Lung (tissue), 12 donors: ENCODE measurements around the gene TSC22D1. TPM values are rescaled to one million over a fixed set of nuclear protein-coding genes. Genes with fewer than 3 reads are reported as not detected.

Experiments
- ATAC-seq: fragments of 200-7000 bp; cut with Tn5 transposase; one replicate; pipeline ENCODE4 v1.9.1; 2020; ENCODE audit warnings: moderate number of reproducible peaks; ENCODE audit not compliant: insufficient read depth, low FRiP score
- DNase-seq, 3 donors: peaks; one replicate each; pipeline ENCODE4 v3.0.0-alpha.2; 2013 to 2017
- H3K27ac ChIP-seq, 2 donors: one replicate each; pipeline ENCODE4 v1.5.1; 2013; ENCODE audit warnings: mild to moderate bottlenecking in 2 of 2, moderate library complexity in 2 of 2, control low read depth in 1 of 2, inconsistent platforms in 1 of 2, low read depth in 1 of 2, low read length in 1 of 2
- H3K27me3 ChIP-seq, 3 donors: one replicate each; pipeline ENCODE4 v1.5.1; 2013; ENCODE audit warnings: low read length in 2 of 3; ENCODE audit not compliant: control insufficient read depth in 3 of 3, insufficient read depth in 3 of 3
- H3K36me3 ChIP-seq, 4 donors: one replicate each; pipeline ENCODE4 v1.5.1; 2013; ENCODE audit warnings: low read length in 4 of 4, mild to moderate bottlenecking in 1 of 4, moderate library complexity in 1 of 4; ENCODE audit not compliant: control insufficient read depth in 4 of 4, insufficient read depth in 4 of 4
- H3K4me1 ChIP-seq, 5 donors: one replicate each; pipeline ENCODE4 v1.5.1; 2013; ENCODE audit warnings: low read length in 5 of 5, mild to moderate bottlenecking in 2 of 5, moderate library complexity in 1 of 5; ENCODE audit not compliant: control insufficient read depth in 5 of 5, insufficient read depth in 5 of 5
- H3K4me3 ChIP-seq: one replicate; pipeline ENCODE4 v1.5.1; 2013; ENCODE audit warnings: mild to moderate bottlenecking, control low read depth, moderate library complexity
- H3K9ac ChIP-seq, 2 donors: one replicate each; pipeline ENCODE4 v1.5.1; 2013; ENCODE audit warnings: low read length in 2 of 2, control low read depth in 1 of 2; ENCODE audit not compliant: insufficient read depth in 1 of 2
- H3K9me3 ChIP-seq, 4 donors: one replicate each; pipeline ENCODE4 v1.5.1; 2013; ENCODE audit warnings: low read length in 3 of 4, mild to moderate bottlenecking in 1 of 4, moderate library complexity in 1 of 4; ENCODE audit not compliant: control insufficient read depth in 4 of 4, insufficient read depth in 3 of 4
- WGBS, 2 donors: extraction: QIAGEN DNeasy Blood & Tissue Kit; methylation state at CpG; one replicate each; pipeline ENCODE4 v1.1.7; 2013; 5-methylcytosine and 5-hydroxymethylcytosine counted together
- polyA plus RNA-seq, 2 donors: library from polyadenylated mRNA; stranded (reverse); fragments of 200-250 nt; gene quantifications; one replicate each; pipeline ENCODE4 v1.2.1, GENCODE V29; 2013
- total RNA-seq, 2 donors: library from RNA; depleted of rRNA in 1 of 2; stranded (reverse); fragments of >200 nt in 1 of 2; gene quantifications; one replicate each; pipeline ENCODE4 v1.2.1, GENCODE V29; 2014 to 2021
- TF ChIP-seq, protein P1 (sequence below): IDR thresholded peaks from 2 replicates; pipeline ENCODE4 v1.5.1; 2012; ENCODE audit warnings: mild to moderate bottlenecking; ENCODE audit errors: control extremely low read depth, extremely low read depth
- donor health status: control.
- donor health status: control.
- donor health status: Bipolar disorder and iron deficiency.
- donor health status: healthy.
- donor health status: DM: yes; HTN: yes; CAD: no.

TSC22D1 gene
- total and polyA plus RNA-seq, 4 donors: 77.0 to 179 (median 123) TPM

DNA sequence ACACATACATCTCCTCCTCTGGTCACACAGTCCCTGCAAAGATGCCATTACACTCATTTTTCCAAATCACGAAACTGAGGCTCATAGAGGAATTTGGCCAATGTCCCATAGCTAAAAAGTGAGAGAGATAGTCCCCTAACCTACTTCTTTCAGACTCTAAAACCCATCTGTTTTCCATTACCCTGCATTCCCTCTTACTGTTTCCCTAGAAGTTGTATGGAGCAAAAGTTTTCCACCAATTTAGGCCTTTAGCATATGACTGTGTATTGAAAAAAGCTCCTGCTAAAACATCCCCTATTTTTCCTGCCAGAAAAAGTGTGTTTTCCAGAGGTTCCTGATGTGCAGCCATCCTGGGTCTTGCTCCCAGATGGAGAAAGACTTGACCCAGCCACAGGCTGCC, 186.3 kb downstream of the TSC22D1 start:
- no peak for DNase-seq
- Histone ChIP-seq H3K27me3 (no peaks in the 10 kb centered on the region), H3K4me3 (no peak overlapping the region), H3K4me1 (peaks cover 0 to 11% (median 2%) of the 10 kb centered on the region in 5 donors), H3K9me3 (peaks cover 0 to 1% (median 0%) of the 10 kb centered on the region in 4 donors), H3K36me3 (no peaks in the 10 kb centered on the region), H3K27ac (no peak overlapping the region), H3K9ac (no peak overlapping the region)
- TF ChIP-seq, protein P1, sequence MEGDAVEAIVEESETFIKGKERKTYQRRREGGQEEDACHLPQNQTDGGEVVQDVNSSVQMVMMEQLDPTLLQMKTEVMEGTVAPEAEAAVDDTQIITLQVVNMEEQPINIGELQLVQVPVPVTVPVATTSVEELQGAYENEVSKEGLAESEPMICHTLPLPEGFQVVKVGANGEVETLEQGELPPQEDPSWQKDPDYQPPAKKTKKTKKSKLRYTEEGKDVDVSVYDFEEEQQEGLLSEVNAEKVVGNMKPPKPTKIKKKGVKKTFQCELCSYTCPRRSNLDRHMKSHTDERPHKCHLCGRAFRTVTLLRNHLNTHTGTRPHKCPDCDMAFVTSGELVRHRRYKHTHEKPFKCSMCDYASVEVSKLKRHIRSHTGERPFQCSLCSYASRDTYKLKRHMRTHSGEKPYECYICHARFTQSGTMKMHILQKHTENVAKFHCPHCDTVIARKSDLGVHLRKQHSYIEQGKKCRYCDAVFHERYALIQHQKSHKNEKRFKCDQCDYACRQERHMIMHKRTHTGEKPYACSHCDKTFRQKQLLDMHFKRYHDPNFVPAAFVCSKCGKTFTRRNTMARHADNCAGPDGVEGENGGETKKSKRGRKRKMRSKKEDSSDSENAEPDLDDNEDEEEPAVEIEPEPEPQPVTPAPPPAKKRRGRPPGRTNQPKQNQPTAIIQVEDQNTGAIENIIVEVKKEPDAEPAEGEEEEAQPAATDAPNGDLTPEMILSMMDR: no peak
- 80 to 93% methylated on average over 1 of the region's 1 CpG for WGBS, 2 donors
- no peak for ATAC-seq

DNA sequence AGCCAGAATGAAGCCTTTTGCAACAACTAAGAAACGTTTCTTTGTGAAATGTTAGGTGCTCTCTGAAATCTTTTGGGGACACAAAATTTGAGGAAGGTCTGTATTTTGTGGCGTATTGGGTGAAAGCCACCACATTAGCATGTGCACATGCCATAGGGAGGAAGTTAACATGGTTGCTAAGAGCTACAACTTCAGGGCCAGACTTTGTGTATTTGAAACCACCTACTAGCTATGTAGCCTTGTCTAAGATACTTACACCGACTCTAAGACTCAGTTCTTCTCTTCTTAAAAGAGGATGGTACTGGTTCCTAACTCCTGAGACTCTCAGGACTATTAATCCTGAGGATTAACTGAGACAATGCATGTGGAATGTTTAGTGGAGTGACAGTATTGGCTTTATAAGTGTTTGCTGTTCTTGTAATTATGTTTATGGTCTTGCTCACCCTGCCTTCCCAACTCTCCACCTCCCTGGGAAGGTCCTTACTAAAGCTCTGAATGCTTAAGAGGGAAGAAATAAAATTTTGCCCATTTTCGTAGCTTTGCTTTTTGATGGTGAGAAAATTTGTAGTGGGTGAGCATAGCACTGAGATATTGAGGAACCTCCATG, 187.0 kb downstream of the TSC22D1 start:
- Histone ChIP-seq H3K9ac (no peak overlapping the region), H3K4me3 (no peak overlapping the region), H3K4me1 (peaks cover 0 to 11% (median 2%) of the 10 kb centered on the region in 5 donors), H3K9me3 (peaks cover 0 to 1% (median 0%) of the 10 kb centered on the region in 4 donors), H3K27me3 (no peaks in the 10 kb centered on the region), H3K27ac (no peak overlapping the region), H3K36me3 (no peaks in the 10 kb centered on the region)
- TF ChIP-seq, protein P1: no peak
- DNase-seq: no peak
- WGBS, 2 donors: 61 to 72% methylated on average over 4 of the region's 4 CpGs
- no peak for ATAC-seq

DNA sequence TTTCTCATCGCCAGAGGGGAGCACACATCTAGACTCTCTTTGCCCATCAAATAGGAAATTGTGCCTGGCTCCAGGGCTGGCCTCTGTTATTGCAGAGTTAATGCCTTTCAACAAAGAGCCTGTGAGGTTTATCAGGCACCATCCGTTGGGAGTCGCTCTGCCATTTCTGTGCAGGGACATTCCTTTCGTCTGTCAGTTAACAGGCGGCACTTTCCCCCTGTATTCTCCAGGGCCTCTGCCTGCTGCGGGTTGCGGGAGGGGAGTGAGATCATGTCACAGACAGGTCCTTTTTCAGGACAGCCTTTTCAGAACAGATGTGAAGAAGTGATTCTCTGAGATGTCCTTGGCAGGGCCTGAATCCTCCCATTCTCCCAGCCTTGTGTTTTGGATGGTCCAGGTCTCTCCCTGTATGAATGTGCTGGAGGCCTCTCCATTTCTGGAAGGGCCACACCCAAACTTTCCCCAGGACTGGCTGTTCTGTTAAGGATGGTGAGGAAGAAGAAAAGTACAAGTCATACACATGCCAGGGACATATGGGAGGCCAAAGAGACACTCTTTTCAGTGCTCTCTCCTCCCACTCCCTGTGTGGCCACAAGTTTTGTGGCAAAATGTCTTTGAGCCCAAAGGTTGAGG, 187.6 kb downstream of the TSC22D1 start:
- Histone ChIP-seq H3K36me3 (no peaks in the 10 kb centered on the region), H3K27ac (no peak overlapping the region), H3K4me3 (no peak overlapping the region), H3K27me3 (no peaks in the 10 kb centered on the region), H3K9me3 (peaks cover 0 to 1% (median 0%) of the 10 kb centered on the region in 4 donors), H3K9ac (no peak overlapping the region), H3K4me1 (peaks cover 0 to 9% (median 2%) of the 10 kb centered on the region in 5 donors)
- WGBS, 2 donors: 79 to 84% methylated on average over 7 of the region's 7 CpGs
- ATAC-seq: no peak
- peak in 1 of 3 donors; percentile 35 for DNase-seq
- TF ChIP-seq, protein P1: no peak
